Nephron progenitor cell (in vitro differentiated cells): ENCODE data around the gene EPB41L5.

Experiments
- DNase-seq: peaks from one replicate; pipeline ENCODE4 v3.0.0; 2021
- H3K27ac Mint-ChIP-seq: 2 replicates; pipeline ENCODE4 v1.8.0; 2021; ENCODE audit warnings: mild to moderate bottlenecking, moderate library complexity, mixed read lengths
- H3K27me3 Mint-ChIP-seq: 2 replicates; pipeline ENCODE4 v1.8.0; 2021; ENCODE audit warnings: mild to moderate bottlenecking, low read depth, mixed read lengths; ENCODE audit not compliant: poor library complexity
- H3K36me3 Mint-ChIP-seq: 2 replicates; pipeline ENCODE4 v1.8.0; 2021; ENCODE audit warnings: low read depth, mixed read lengths
- H3K4me1 Mint-ChIP-seq: 2 replicates; pipeline ENCODE4 v1.8.0; 2021; ENCODE audit warnings: mixed read lengths
- H3K4me3 Mint-ChIP-seq: 2 replicates; pipeline ENCODE4 v1.8.0; 2021; ENCODE audit warnings: mild to moderate bottlenecking, moderate library complexity, mixed read lengths
- H3K9me3 Mint-ChIP-seq: 2 replicates; pipeline ENCODE4 v1.8.0; 2021; ENCODE audit warnings: mild to moderate bottlenecking, moderate library complexity, mixed read lengths
- CTCF ChIP-seq: fragments of 200-600 bp; sonication (generic); IDR thresholded peaks from 2 replicates; pipeline ENCODE4 v1.5.0; 2021; ENCODE audit warnings: antibody characterized with exemption

EPB41L5 gene

GRCh38 chr2:120224256-120224655 lies 211.4 kb downstream of the EPB41L5 start:
- H3K4me1 Mint-ChIP-seq: peaks cover 46% of the 10 kb centered on the region
- no peak for DNase-seq
- H3K27ac Mint-ChIP-seq: no peak overlapping the region
- peak overlapping the region; percentile 79 for H3K4me3 Mint-ChIP-seq
- peaks cover 50% of the 10 kb centered on the region for H3K27me3 Mint-ChIP-seq
- H3K36me3 Mint-ChIP-seq: peaks cover 32% of the 10 kb centered on the region
- TF ChIP-seq CTCF: no peak
- peaks cover 17% of the 10 kb centered on the region for H3K9me3 Mint-ChIP-seq

- Mint-ChIP-seq H3K4me1 (peaks cover 49% of the 10 kb centered on the region), H3K36me3 (peaks cover 27% of the 10 kb centered on the region), H3K27ac (no peak overlapping the region), H3K27me3 (peaks cover 53% of the 10 kb centered on the region), H3K4me3 (peak overlapping the region; percentile 59), H3K9me3 (peaks cover 17% of the 10 kb centered on the region)
- DNase-seq: no peak
- TF ChIP-seq CTCF: no peak
Measured at GRCh38 chr2:120224735-120225548, 212.1 kb downstream of the EPB41L5 start.

- Mint-ChIP-seq H3K4me1 (peaks cover 50% of the 10 kb centered on the region), H3K4me3 (no peak overlapping the region), H3K36me3 (peaks cover 20% of the 10 kb centered on the region), H3K27ac (no peak overlapping the region), H3K9me3 (peaks cover 17% of the 10 kb centered on the region), H3K27me3 (peaks cover 53% of the 10 kb centered on the region)
- DNase-seq: no peak
- no peak for TF ChIP-seq CTCF
Measured at GRCh38 chr2:120225549-120226065, 212.7 kb downstream of the EPB41L5 start.

GRCh38 chr2:120226316-120226715 lies 213.4 kb downstream of the EPB41L5 start:
- peaks cover 13% of the 10 kb centered on the region for H3K9me3 Mint-ChIP-seq
- peaks cover 50% of the 10 kb centered on the region for H3K4me1 Mint-ChIP-seq
- DNase-seq: no peak
- TF ChIP-seq CTCF: no peak
- H3K27me3 Mint-ChIP-seq: peaks cover 53% of the 10 kb centered on the region
- H3K4me3 Mint-ChIP-seq: no peak overlapping the region
- H3K36me3 Mint-ChIP-seq: peaks cover 13% of the 10 kb centered on the region
- no peak overlapping the region for H3K27ac Mint-ChIP-seq

GRCh38 chr2:120227111-120227991 lies 214.5 kb downstream of the EPB41L5 start:
- Mint-ChIP-seq H3K27me3 (peaks cover 53% of the 10 kb centered on the region), H3K36me3 (peaks cover 3% of the 10 kb centered on the region), H3K9me3 (peaks cover 2% of the 10 kb centered on the region), H3K4me3 (no peak overlapping the region), H3K4me1 (peaks cover 49% of the 10 kb centered on the region), H3K27ac (peak overlapping the region; percentile 8)
- no peak for TF ChIP-seq CTCF
- no peak for DNase-seq
